IPS-NIHi7 (cell line): ENCODE data around the gene CADPS2.

ENCODE experiments used
- DNase-seq: peaks from one replicate; pipeline ENCODE4 v3.0.0; 2012; ENCODE audit warnings: mixed read lengths; ENCODE audit errors: extremely low spot score

CADPS2 gene

GRCh38 chr7:122369756-122370155 is 516.5 kb downstream of the CADPS2 start:
- no peak for DNase-seq

GRCh38 chr7:122364761-122365280 is 521.4 kb downstream of the CADPS2 start:
- no peak for DNase-seq

GRCh38 chr7:122363144-122363543 is 523.1 kb downstream of the CADPS2 start:
- DNase-seq = no peak

- no peak for DNase-seq
These were observed 523.8 kb downstream of the CADPS2 start for GRCh38 chr7:122362473-122362872.

GRCh38 chr7:122354656-122355055 is 531.6 kb downstream of the CADPS2 start:
- DNase-seq = no peak

GRCh38 chr7:122352454-122352853 is 533.8 kb downstream of the CADPS2 start:
- DNase-seq = no peak

GRCh38 chr7:122350701-122351100 is 535.6 kb downstream of the CADPS2 start:
- no peak for DNase-seq

- DNase-seq = no peak
These were observed 542.0 kb downstream of the CADPS2 start for GRCh38 chr7:122344303-122344620.

GRCh38 chr7:122343601-122344302 is 542.5 kb downstream of the CADPS2 start:
- DNase-seq = no peak

GRCh38 chr7:122340427-122340826 is 545.8 kb downstream of the CADPS2 start:
- DNase-seq = no peak

- no peak for DNase-seq
These were observed 546.9 kb downstream of the CADPS2 start for GRCh38 chr7:122339145-122339904.

GRCh38 chr7:122337011-122337410 is 549.2 kb downstream of the CADPS2 start:
- DNase-seq = no peak

- no peak for DNase-seq
These were observed 557.0 kb downstream of the CADPS2 start for GRCh38 chr7:122329145-122329802.

- DNase-seq = no peak
These were observed 558.3 kb downstream of the CADPS2 start for GRCh38 chr7:122327969-122328368.

- no peak for DNase-seq
These were observed 569.5 kb downstream of the CADPS2 start for GRCh38 chr7:122316467-122317388.

- DNase-seq = no peak
These were observed 570.5 kb downstream of the CADPS2 start for GRCh38 chr7:122315507-122316466.

- no peak for DNase-seq
These were observed 572.0 kb downstream of the CADPS2 start for GRCh38 chr7:122314284-122314683.

- no peak for DNase-seq
These were observed 573.5 kb downstream of the CADPS2 start for GRCh38 chr7:122312789-122313188.

GRCh38 chr7:122311734-122312450 is 574.4 kb downstream of the CADPS2 start:
- no peak for DNase-seq
